Measurements from ENCODE around the gene VSIG10L2. TPM values are rescaled to one million over a fixed set of nuclear protein-coding genes. Genes with fewer than 3 reads are reported as not detected.

Gene VSIG10L2
- total RNA-seq, 1 experiment from 2014 or later, result not detected

- no peak for TF ChIP-seq CTCF (conservative IDR thresholded peaks at IDR 0.05)
- H3K4me1 Mint-ChIP-seq, result peaks cover 14 to 17% of the 10 kb centered on the region in 2 experiments
- Histone ChIP-seq H3K23me2 (ENCODE audit: insufficient read length, low read depth, low read length, poor library complexity, severe bottlenecking) (no peaks in the 10 kb centered on the region), H3K4me2 (ENCODE audit: insufficient read depth, insufficient read length, low read length) (no peak overlapping the region), H2BK20ac (ENCODE audit: low read depth, low read length, poor library complexity, severe bottlenecking) (no peak overlapping the region), H3K18ac (ENCODE audit: insufficient read length, low read depth, low read length) (no peak overlapping the region), H3K79me1 (ENCODE audit: insufficient read depth, low read depth, low read length, poor library complexity, severe bottlenecking) (no peaks in the 10 kb centered on the region), H3K14ac (ENCODE audit: insufficient read depth, low read length) (no peak overlapping the region), H3K9ac (ENCODE audit: extremely low read depth, insufficient read length, low read length) (no peak overlapping the region), H4K20me1 (ENCODE audit: control insufficient read depth, insufficient read depth, insufficient read length) (no peaks in the 10 kb centered on the region), H2BK15ac (ENCODE audit: low read depth, low read length) (no peak overlapping the region), H4K5ac (ENCODE audit: insufficient read length, low read depth, low read length) (no peak overlapping the region), H4K91ac (ENCODE audit: insufficient read length, low read depth, low read length) (no peak overlapping the region), H4K8ac (replicated peaks; ENCODE audit: insufficient read length, low read depth, low read length) (no peak overlapping the region), H2BK12ac (ENCODE audit: insufficient read length, low read depth, low read length) (no peak overlapping the region), H3K79me2 (ENCODE audit: insufficient read depth, low read length) (no peaks in the 10 kb centered on the region), H3K27me3 (ENCODE audit: insufficient read depth, low read length) (no peaks in the 10 kb centered on the region), H3K9me3 (ENCODE audit: control insufficient read depth, low read depth, low read length) (no peaks in the 10 kb centered on the region), H2BK120ac (ENCODE audit: low read depth, low read length, poor library complexity, severe bottlenecking) (no peak overlapping the region), H3K27ac (ENCODE audit: insufficient read length, low read depth, low read length) (no peak overlapping the region), H3K4ac (ENCODE audit: low read depth, low read length) (no peak overlapping the region), H2BK5ac (ENCODE audit: insufficient read length, low read length) (no peak overlapping the region), H2AFZ (ENCODE audit: low read length) (no peak overlapping the region), H3K56ac (ENCODE audit: insufficient read length, low read depth, low read length) (no peak overlapping the region), H2AK5ac (ENCODE audit: insufficient read length, low read length) (no peak overlapping the region), H3K23ac (ENCODE audit: insufficient read length, low read depth, low read length) (no peak overlapping the region), H3T11ph (ENCODE audit: low read length) (no peak overlapping the region), H3K4me1 (ENCODE audit: insufficient read depth, low read length) (no peaks in the 10 kb centered on the region)
- no peaks in the 10 kb centered on the region; the same call in 1 of the 2 replicates for H3K27me3 Mint-ChIP-seq (ENCODE audit: low read depth)
- WGBS (ENCODE audit: extremely low coverage, insufficient read length, low lambda C conversion rate), result no CpG with 5 or more reads among the region's 9 CpGs
- DNase-seq, result no peak
- H3K4me3 Mint-ChIP-seq, result no peak overlapping the region
- H3K36me3 Mint-ChIP-seq (ENCODE audit: insufficient read depth in 1 of 3, low read depth in 3 of 3), result no peaks in the 10 kb centered on the region
- no peaks in the 10 kb centered on the region for H3K9me3 Mint-ChIP-seq
- no peak overlapping the region for H3K27ac Mint-ChIP-seq
These were observed 24.8 kb upstream of the VSIG10L2 start for GRCh38 chr11:125921042-125921441.

All from H9 (cell line).